ENCODE measurements around the gene SGMS1. TPM values are rescaled to one million over a fixed set of nuclear protein-coding genes. Genes with fewer than 3 reads are reported as not detected.

The SGMS1 gene
- total and polyA plus RNA-seq, 2 donors (not counting 3 experiments of a cell fraction or from before 2014, with no cell fraction given), result 9.7 to 23.7 TPM

- no peaks in the 10 kb centered on the region for H3K27me3 ChIP-seq (ENCODE audit: control insufficient read depth in 2 of 2, insufficient read depth in 2 of 2, low read length in 2 of 2)
- H3K4me2 ChIP-seq (ENCODE audit: insufficient read depth, low read length), result no peak overlapping the region
- no peak overlapping the region for H3K9ac ChIP-seq (replicated peaks; ENCODE audit: extremely low read depth, insufficient read depth, low read length)
- H3K9me1 ChIP-seq (replicated peaks; ENCODE audit: control insufficient read depth, extremely low read depth, insufficient read depth, low read length), result no peaks in the 10 kb centered on the region
- ChIA-PET POLR2A (no interaction called here), CTCF (interaction anchor here (1.3 kb wide), 1 partner anchor 26 kb away, joined by 3 read pairs; no protein-coding TSS in a partner anchor)
- H4K20me1 ChIP-seq (replicated peaks; ENCODE audit: control insufficient read depth, extremely low read depth, insufficient read depth, low read length), result no peaks in the 10 kb centered on the region
- no peak overlapping the region for H3K4me3 ChIP-seq (replicated peaks in 1 of 3; ENCODE audit: insufficient read depth in 1 of 3, low read depth in 1 of 3, low read length in 3 of 3)
- no peak for FAIRE-seq
- TF ChIP-seq MYC (IDR thresholded peaks at IDR 0.05; ENCODE audit: low read depth, low read length), result no peak
- TF ChIP-seq GATA2 (IDR thresholded peaks at IDR 0.05; ENCODE audit: insufficient read depth, insufficient read length, low read depth, low read length), result no peak
- no peak for TF ChIP-seq FOS (IDR thresholded peaks at IDR 0.05; ENCODE audit: borderline replicate concordance, insufficient read depth, low read length)
- BruUV-seq (replicated peaks), result no TSS peak
- H3K9me3 ChIP-seq (replicated peaks; ENCODE audit: control insufficient read depth, insufficient read depth, low read length), result no peaks in the 10 kb centered on the region
- no peak for DNase-seq (ENCODE audit: low read depth, low spot score)
- intact Hi-C loops (cut with micrococcal nuclease), result no loop called here
- no peaks in the 10 kb centered on the region for H3K4me1 ChIP-seq (ENCODE audit: control insufficient read depth, extremely low read depth, insufficient read depth, low read length)
- no peak overlapping the region for H3K27ac ChIP-seq (ENCODE audit: insufficient read depth, low read depth, low read length)
- no peaks in the 10 kb centered on the region for H3K79me2 ChIP-seq (ENCODE audit: control insufficient read depth, insufficient read depth, low read length)
- no peaks in the 10 kb centered on the region for H3K36me3 ChIP-seq (ENCODE audit: control insufficient read depth in 2 of 2, extremely low read depth in 1 of 2, insufficient read depth in 2 of 2, low read length in 2 of 2)
- no peak overlapping the region for H2AFZ ChIP-seq (ENCODE audit: low read depth, low read length)
- dilution Hi-C loops (cut with MboI; ENCODE audit: extremely low pct_ligation_motif_present, low sequenced_read_pairs), result no loop called here
These were observed 323.6 kb downstream of the SGMS1 start for GRCh38 chr10:50299948-50300669.

DNA sequence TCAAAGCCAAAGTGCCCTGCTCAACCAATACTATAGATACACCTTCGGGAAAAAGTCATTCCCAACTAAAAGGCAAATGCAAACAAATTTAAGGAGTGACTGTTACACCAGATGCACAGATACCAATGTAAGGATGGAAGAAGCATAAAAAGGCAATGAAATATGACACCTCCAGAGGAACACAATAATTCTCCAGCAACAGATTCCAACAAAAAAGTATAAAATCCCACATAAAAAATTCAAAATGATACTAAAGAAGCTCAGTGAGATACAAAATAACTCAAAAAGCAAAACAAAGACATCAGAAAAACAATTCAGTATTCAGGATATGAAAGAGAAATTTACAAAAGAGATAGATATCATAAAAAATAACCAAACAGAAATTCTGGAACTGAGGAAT is 328.4 kb downstream of the SGMS1 start:
- BruUV-seq (replicated peaks), result no TSS peak

More for the DNA sequence above, 328.4 kb downstream of the SGMS1 start:
- intact Hi-C loops (cut with micrococcal nuclease), result no loop called here
- H3K4me3 ChIP-seq (replicated peaks in 1 of 3; ENCODE audit: insufficient read depth in 1 of 3, low read depth in 1 of 3, low read length in 3 of 3), result no peak overlapping the region
- H3K36me3 ChIP-seq (ENCODE audit: control insufficient read depth in 2 of 2, extremely low read depth in 1 of 2, insufficient read depth in 2 of 2, low read length in 2 of 2), result no peaks in the 10 kb centered on the region
- no peak overlapping the region for H2AFZ ChIP-seq (ENCODE audit: low read depth, low read length)
- no peak overlapping the region for H3K27ac ChIP-seq (ENCODE audit: insufficient read depth, low read depth, low read length)
- no peaks in the 10 kb centered on the region for H3K79me2 ChIP-seq (ENCODE audit: control insufficient read depth, insufficient read depth, low read length)
- H3K27me3 ChIP-seq (ENCODE audit: control insufficient read depth in 2 of 2, insufficient read depth in 2 of 2, low read length in 2 of 2), result peaks cover 0 to 5% of the 10 kb centered on the region in 2 experiments
- H3K9me1 ChIP-seq (replicated peaks; ENCODE audit: control insufficient read depth, extremely low read depth, insufficient read depth, low read length), result no peaks in the 10 kb centered on the region
- TF ChIP-seq JUN (IDR thresholded peaks at IDR 0.05; ENCODE audit: borderline replicate concordance, insufficient read depth, insufficient read length, low read depth) (no peak), POLR2A (IDR thresholded peaks at IDR 0.05; ENCODE audit: low read depth, low read length) (no peak), CTCF (IDR thresholded peaks at IDR 0.05; ENCODE audit: extremely low read depth in 1 of 2, insufficient read depth in 1 of 2, low read depth in 1 of 2, low read length in 2 of 2) (no peak), EZH2 (IDR thresholded peaks at IDR 0.05; ENCODE audit: borderline replicate concordance, low read depth, low read length, severe bottlenecking) (no peak), MYC (IDR thresholded peaks at IDR 0.05; ENCODE audit: low read depth, low read length) (no peak), GATA2 (IDR thresholded peaks at IDR 0.05; ENCODE audit: insufficient read depth, insufficient read length, low read depth, low read length) (no peak), POLR2AphosphoS5 (IDR thresholded peaks at IDR 0.05; ENCODE audit: insufficient read depth, low read depth, low read length) (no peak), FOS (IDR thresholded peaks at IDR 0.05; ENCODE audit: borderline replicate concordance, insufficient read depth, low read length) (no peak)
- TF ChIP-seq, protein P1, sequence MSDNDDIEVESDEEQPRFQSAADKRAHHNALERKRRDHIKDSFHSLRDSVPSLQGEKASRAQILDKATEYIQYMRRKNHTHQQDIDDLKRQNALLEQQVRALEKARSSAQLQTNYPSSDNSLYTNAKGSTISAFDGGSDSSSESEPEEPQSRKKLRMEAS (IDR thresholded peaks at IDR 0.05; ENCODE audit: insufficient read depth, insufficient read length), result no peak
- DNase-seq (ENCODE audit: low read depth, low spot score) (no peak), FAIRE-seq (no peak)
- H4K20me1 ChIP-seq (replicated peaks; ENCODE audit: control insufficient read depth, extremely low read depth, insufficient read depth, low read length), result no peaks in the 10 kb centered on the region
- ChIA-PET CTCF (no interaction called here), POLR2A (no interaction called here)
- dilution Hi-C loops (cut with MboI; ENCODE audit: extremely low pct_ligation_motif_present, low sequenced_read_pairs), result no loop called here
- H3K9ac ChIP-seq (replicated peaks; ENCODE audit: extremely low read depth, insufficient read depth, low read length), result no peak overlapping the region
- H3K4me1 ChIP-seq (ENCODE audit: control insufficient read depth, extremely low read depth, insufficient read depth, low read length), result no peaks in the 10 kb centered on the region
- no peak overlapping the region for H3K4me2 ChIP-seq (ENCODE audit: insufficient read depth, low read length)
- H3K9me3 ChIP-seq (replicated peaks; ENCODE audit: control insufficient read depth, insufficient read depth, low read length), result no peaks in the 10 kb centered on the region

Measured in endothelial cell of umbilical vein (primary cell).